GOT3 (cell line): ENCODE results near the gene NNAT.
"Not testable (repeated sequence)": the region's sequence is repeated elsewhere in the genome, so short reads cannot be mapped to it uniquely, and the experiment has no call there.

ENCODE experiments used
- DNase-seq: peaks from one replicate; lab custom pipeline; 2025; ENCODE audit warnings: mixed read lengths; lab: John Stamatoyannopoulos, UW

The NNAT gene

GRCh38 chr20:37540001-37540400 lies 19.0 kb downstream of the NNAT start:
- no peak for DNase-seq

GRCh38 chr20:37540838-37541237 lies 19.8 kb downstream of the NNAT start:
- DNase-seq = not testable (repeated sequence)

- no peak for DNase-seq
Measured at GRCh38 chr20:37541326-37541725, 20.3 kb downstream of the NNAT start.

- no peak for DNase-seq
Measured at GRCh38 chr20:37542281-37542680, 21.2 kb downstream of the NNAT start.

GRCh38 chr20:37543828-37544227 lies 22.8 kb downstream of the NNAT start:
- no peak for DNase-seq

- no peak for DNase-seq
Measured at GRCh38 chr20:37544386-37544785, 23.3 kb downstream of the NNAT start.

- DNase-seq = no peak
Measured at GRCh38 chr20:37545516-37545915, 24.5 kb downstream of the NNAT start.

GRCh38 chr20:37547912-37548311 lies 26.9 kb downstream of the NNAT start:
- no peak for DNase-seq

- not testable (repeated sequence) for DNase-seq
Measured at GRCh38 chr20:37550101-37550920, 29.3 kb downstream of the NNAT start.

GRCh38 chr20:37551660-37552059 lies 30.6 kb downstream of the NNAT start:
- DNase-seq = not testable (repeated sequence)

- DNase-seq = no peak
Measured at GRCh38 chr20:37552415-37552814, 31.4 kb downstream of the NNAT start.

GRCh38 chr20:37554721-37555298 lies 33.8 kb downstream of the NNAT start:
- DNase-seq = not testable (repeated sequence)

GRCh38 chr20:37556538-37556937 lies 35.5 kb downstream of the NNAT start:
- no peak for DNase-seq

GRCh38 chr20:37558306-37558705 lies 37.3 kb downstream of the NNAT start:
- no peak for DNase-seq

- no peak for DNase-seq
Measured at GRCh38 chr20:37558779-37559178, 37.7 kb downstream of the NNAT start.

- no peak for DNase-seq
Measured at GRCh38 chr20:37559312-37560027, 38.4 kb downstream of the NNAT start.

GRCh38 chr20:37560629-37561028 lies 39.6 kb downstream of the NNAT start:
- no peak for DNase-seq

- DNase-seq = no peak
Measured at GRCh38 chr20:37562695-37563480, 41.8 kb downstream of the NNAT start.

GRCh38 chr20:37564016-37564387 lies 43.0 kb downstream of the NNAT start:
- DNase-seq = no peak

- no peak for DNase-seq
Measured at GRCh38 chr20:37564388-37565133, 43.5 kb downstream of the NNAT start.

GRCh38 chr20:37565134-37565811 lies 44.2 kb downstream of the NNAT start:
- no peak for DNase-seq
